SK-N-SH treated with all-trans-retinoic acid at 6 μM for 48 hours (cell line): Measurements from ENCODE around the gene RBM24.

Experiments used
- ATAC-seq: fragments of 200-7000 bp; cut with Tn5 transposase; 3 replicates; pipeline ENCODE4 v1.9.1; 2020; ENCODE audit warnings: mild to moderate bottlenecking, moderate library complexity
- BACH2 ChIP-seq: fragments of 250-450 bp; sonication (Bioruptor Pico); IDR thresholded peaks from 2 replicates; pipeline ENCODE4 v1.9.0; 2021; ENCODE audit warnings: mild to moderate bottlenecking, borderline replicate concordance
- ESRRG ChIP-seq: fragments of 250-450 bp; sonication (Bioruptor Pico); IDR thresholded peaks from 2 replicates; pipeline ENCODE4 v1.6.1; 2021; ENCODE audit warnings: mild to moderate bottlenecking
- GLIS3 ChIP-seq: fragments of 250-450 bp; sonication (Bioruptor Pico); IDR thresholded peaks from 2 replicates; pipeline ENCODE4 v1.5.0; 2020; ENCODE audit warnings: mild to moderate bottlenecking, moderate library complexity
- ISL1 ChIP-seq: fragments of 250-450 bp; sonication (Bioruptor Pico); IDR thresholded peaks from 2 replicates; pipeline ENCODE4 v2.1.2; 2022; ENCODE audit warnings: mild to moderate bottlenecking, moderate library complexity
- OSR1 ChIP-seq: fragments of 250-450 bp; sonication (Bioruptor Pico); IDR thresholded peaks from 2 replicates; pipeline ENCODE4 v1.8.0; 2022; ENCODE audit warnings: moderate library complexity, mild to moderate bottlenecking, inconsistent platforms
- PPARA ChIP-seq: fragments of 250-450 bp; sonication (Bioruptor Pico); IDR thresholded peaks from 2 replicates; pipeline ENCODE4 v1.5.0; 2020; ENCODE audit warnings: mild to moderate bottlenecking, borderline replicate concordance
- RARB ChIP-seq: fragments of 250-450 bp; sonication (Bioruptor Pico); IDR thresholded peaks from 2 replicates; pipeline ENCODE4 v1.8.0; 2021; ENCODE audit warnings: mild to moderate bottlenecking, moderate library complexity
- SNAI2 ChIP-seq: fragments of 250-450 bp; sonication (Bioruptor Pico); IDR thresholded peaks from 2 replicates; pipeline ENCODE4 v1.5.0; 2020; ENCODE audit warnings: mild to moderate bottlenecking, moderate library complexity
- TCF4 ChIP-seq: fragments of 250-450 bp; sonication (Bioruptor Pico); IDR thresholded peaks from 2 replicates; pipeline ENCODE4 v1.8.0; 2021; ENCODE audit warnings: mild to moderate bottlenecking, moderate library complexity, borderline replicate concordance
- TOX ChIP-seq: fragments of 250-450 bp; sonication (Bioruptor Pico); IDR thresholded peaks from 2 replicates; pipeline ENCODE4 v1.8.0; 2021; ENCODE audit warnings: mild to moderate bottlenecking, moderate library complexity, borderline replicate concordance
- ZFP3 ChIP-seq: fragments of 250-450 bp; sonication (Bioruptor Pico); IDR thresholded peaks from 2 replicates; pipeline ENCODE4 v1.5.0; 2020; ENCODE audit warnings: mild to moderate bottlenecking, moderate library complexity
- ZFP30 ChIP-seq: fragments of 450-650 bp; formaldehyde crosslinking; IDR thresholded peaks from 2 replicates; pipeline ENCODE4 v1.5.0; 2022; ENCODE audit warnings: mild to moderate bottlenecking, moderate library complexity
- ZNF565 ChIP-seq: fragments of 450-650 bp; formaldehyde crosslinking; conservative IDR thresholded peaks from 2 replicates; pipeline ENCODE4 v1.5.0; 2020; ENCODE audit warnings: low read depth, mild to moderate bottlenecking, moderate library complexity
- ZNF70 ChIP-seq: fragments of 450-650 bp; formaldehyde crosslinking; IDR thresholded peaks from 2 replicates; pipeline ENCODE4 v1.5.0; 2020; ENCODE audit warnings: mild to moderate bottlenecking, moderate library complexity
- ZNF8 ChIP-seq: fragments of 450-650 bp; formaldehyde crosslinking; IDR thresholded peaks from 2 replicates; pipeline ENCODE4 v1.5.0; 2020; ENCODE audit warnings: mild to moderate bottlenecking, moderate library complexity
- TF ChIP-seq, protein P1 (sequence below): fragments of 250-450 bp; sonication (Bioruptor Pico); IDR thresholded peaks from 2 replicates; pipeline ENCODE4 v1.5.1; 2021; ENCODE audit warnings: mild to moderate bottlenecking, moderate library complexity
- TF ChIP-seq, protein P2 (sequence below): fragments of 250-450 bp; sonication (Bioruptor Pico); IDR thresholded peaks from 2 replicates; pipeline ENCODE4 v1.8.0; 2021; ENCODE audit warnings: low read depth, mild to moderate bottlenecking, moderate library complexity, borderline replicate concordance
- TF ChIP-seq, protein P3 (sequence below): fragments of 250-450 bp; sonication (Bioruptor Pico); IDR thresholded peaks from 2 replicates; pipeline ENCODE4 v1.8.0; 2020; ENCODE audit warnings: mild to moderate bottlenecking, moderate library complexity, borderline replicate concordance
- TF ChIP-seq, protein P4 (sequence below): fragments of 250-450 bp; sonication (Bioruptor Pico); IDR thresholded peaks from 2 replicates; pipeline ENCODE4 v1.5.1; 2020; ENCODE audit warnings: low read depth, mild to moderate bottlenecking, moderate library complexity
- TF ChIP-seq, protein P5 (sequence below): fragments of 250-450 bp; sonication (Bioruptor Pico); IDR thresholded peaks from 2 replicates; pipeline ENCODE4 v1.5.0; 2020; ENCODE audit warnings: mild to moderate bottlenecking, moderate library complexity

The RBM24 gene

DNA sequence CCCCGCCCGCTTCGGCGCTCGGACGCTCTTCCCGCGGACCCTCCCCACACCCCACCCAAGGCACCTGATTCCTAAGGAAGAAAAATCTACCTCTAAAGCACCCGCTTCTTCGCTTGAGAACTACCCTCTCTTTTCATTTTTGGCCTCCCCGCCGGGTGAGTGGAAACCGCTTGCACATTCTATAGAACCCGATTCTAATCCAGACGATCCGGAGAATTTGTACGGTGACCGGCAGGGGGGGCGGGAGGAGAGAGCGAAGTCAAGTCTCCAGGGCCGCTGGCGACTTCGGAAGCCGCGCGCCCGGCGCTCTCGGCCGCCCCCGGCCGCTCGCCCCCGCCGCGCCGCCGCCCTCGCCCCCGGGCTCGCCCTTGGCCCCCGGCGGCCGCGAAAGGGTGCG is at the start of gene RBM24:
Gene RBM24, plus strand, starts transcription at position 262 of the 397 bp plus-strand sequence. CDS start 221 bp downstream, outside the sequence.
- no peak for TF ChIP-seq ZNF70 (CRISPR knock-in tag)
- TF ChIP-seq PPARA, result no peak
- TF ChIP-seq ZFP3 (CRISPR knock-in tag), result no peak
- TF ChIP-seq, protein P1, sequence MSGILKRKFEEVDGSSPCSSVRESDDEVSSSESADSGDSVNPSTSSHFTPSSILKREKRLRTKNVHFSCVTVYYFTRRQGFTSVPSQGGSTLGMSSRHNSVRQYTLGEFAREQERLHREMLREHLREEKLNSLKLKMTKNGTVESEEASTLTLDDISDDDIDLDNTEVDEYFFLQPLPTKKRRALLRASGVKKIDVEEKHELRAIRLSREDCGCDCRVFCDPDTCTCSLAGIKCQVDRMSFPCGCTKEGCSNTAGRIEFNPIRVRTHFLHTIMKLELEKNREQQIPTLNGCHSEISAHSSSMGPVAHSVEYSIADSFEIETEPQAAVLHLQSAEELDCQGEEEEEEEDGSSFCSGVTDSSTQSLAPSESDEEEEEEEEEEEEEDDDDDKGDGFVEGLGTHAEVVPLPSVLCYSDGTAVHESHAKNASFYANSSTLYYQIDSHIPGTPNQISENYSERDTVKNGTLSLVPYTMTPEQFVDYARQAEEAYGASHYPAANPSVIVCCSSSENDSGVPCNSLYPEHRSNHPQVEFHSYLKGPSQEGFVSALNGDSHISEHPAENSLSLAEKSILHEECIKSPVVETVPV (CRISPR knock-in tag), result no peak
- TF ChIP-seq, protein P2, sequence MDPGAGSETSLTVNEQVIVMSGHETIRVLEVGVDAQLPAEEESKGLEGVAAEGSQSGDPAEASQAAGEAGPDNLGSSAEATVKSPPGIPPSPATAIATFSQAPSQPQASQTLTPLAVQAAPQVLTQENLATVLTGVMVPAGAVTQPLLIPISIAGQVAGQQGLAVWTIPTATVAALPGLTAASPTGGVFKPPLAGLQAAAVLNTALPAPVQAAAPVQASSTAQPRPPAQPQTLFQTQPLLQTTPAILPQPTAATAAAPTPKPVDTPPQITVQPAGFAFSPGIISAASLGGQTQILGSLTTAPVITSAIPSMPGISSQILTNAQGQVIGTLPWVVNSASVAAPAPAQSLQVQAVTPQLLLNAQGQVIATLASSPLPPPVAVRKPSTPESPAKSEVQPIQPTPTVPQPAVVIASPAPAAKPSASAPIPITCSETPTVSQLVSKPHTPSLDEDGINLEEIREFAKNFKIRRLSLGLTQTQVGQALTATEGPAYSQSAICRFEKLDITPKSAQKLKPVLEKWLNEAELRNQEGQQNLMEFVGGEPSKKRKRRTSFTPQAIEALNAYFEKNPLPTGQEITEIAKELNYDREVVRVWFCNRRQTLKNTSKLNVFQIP, result no peak
- TF ChIP-seq GLIS3 (CRISPR knock-in tag), result no peak
- TF ChIP-seq, protein P3, sequence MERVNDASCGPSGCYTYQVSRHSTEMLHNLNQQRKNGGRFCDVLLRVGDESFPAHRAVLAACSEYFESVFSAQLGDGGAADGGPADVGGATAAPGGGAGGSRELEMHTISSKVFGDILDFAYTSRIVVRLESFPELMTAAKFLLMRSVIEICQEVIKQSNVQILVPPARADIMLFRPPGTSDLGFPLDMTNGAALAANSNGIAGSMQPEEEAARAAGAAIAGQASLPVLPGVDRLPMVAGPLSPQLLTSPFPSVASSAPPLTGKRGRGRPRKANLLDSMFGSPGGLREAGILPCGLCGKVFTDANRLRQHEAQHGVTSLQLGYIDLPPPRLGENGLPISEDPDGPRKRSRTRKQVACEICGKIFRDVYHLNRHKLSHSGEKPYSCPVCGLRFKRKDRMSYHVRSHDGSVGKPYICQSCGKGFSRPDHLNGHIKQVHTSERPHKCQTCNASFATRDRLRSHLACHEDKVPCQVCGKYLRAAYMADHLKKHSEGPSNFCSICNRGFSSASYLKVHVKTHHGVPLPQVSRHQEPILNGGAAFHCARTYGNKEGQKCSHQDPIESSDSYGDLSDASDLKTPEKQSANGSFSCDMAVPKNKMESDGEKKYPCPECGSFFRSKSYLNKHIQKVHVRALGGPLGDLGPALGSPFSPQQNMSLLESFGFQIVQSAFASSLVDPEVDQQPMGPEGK (CRISPR knock-in tag), result no peak
- TF ChIP-seq ZNF8 (CRISPR knock-in tag), result no peak
- no peak for TF ChIP-seq TCF4 (CRISPR knock-in tag)
- TF ChIP-seq, protein P4, sequence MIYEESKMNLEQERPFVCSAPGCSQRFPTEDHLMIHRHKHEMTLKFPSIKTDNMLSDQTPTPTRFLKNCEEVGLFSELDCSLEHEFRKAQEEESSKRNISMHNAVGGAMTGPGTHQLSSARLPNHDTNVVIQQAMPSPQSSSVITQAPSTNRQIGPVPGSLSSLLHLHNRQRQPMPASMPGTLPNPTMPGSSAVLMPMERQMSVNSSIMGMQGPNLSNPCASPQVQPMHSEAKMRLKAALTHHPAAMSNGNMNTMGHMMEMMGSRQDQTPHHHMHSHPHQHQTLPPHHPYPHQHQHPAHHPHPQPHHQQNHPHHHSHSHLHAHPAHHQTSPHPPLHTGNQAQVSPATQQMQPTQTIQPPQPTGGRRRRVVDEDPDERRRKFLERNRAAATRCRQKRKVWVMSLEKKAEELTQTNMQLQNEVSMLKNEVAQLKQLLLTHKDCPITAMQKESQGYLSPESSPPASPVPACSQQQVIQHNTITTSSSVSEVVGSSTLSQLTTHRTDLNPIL (CRISPR knock-in tag), result no peak
- TF ChIP-seq OSR1 (CRISPR knock-in tag), result no peak
- no peak for TF ChIP-seq ZFP30 (CRISPR knock-in tag)
- TF ChIP-seq, all 23 proteins: peak for 0
- peak; percentile 73 for ATAC-seq

DNA sequence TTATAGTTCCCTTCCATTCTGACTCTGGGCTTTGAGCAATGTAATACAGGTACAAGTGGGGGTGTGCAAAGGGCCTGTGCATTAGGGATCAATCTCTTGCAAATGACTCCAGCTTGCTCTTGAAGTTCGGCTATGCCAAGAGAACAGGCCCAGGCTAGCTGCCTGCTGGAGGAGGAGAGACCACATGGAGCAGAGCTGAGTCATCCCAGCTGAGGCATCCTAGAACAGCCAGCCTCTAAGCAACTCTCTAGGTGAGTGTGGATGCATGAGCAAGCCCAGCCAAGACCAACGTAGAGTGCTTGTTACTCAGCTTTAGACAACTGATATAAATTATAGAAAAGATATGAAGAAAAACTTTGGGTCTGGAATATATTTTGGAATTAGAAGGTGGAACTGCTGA is 47.6 kb upstream of the RBM24 start:
- TF ChIP-seq TCF4 (CRISPR knock-in tag), result no peak
- TF ChIP-seq ZNF70 (CRISPR knock-in tag), result no peak
- TF ChIP-seq PPARA, result no peak
- no peak for TF ChIP-seq SNAI2 (CRISPR knock-in tag)
- TF ChIP-seq ESRRG (CRISPR knock-in tag), result no peak
- TF ChIP-seq BACH2 (CRISPR knock-in tag), result no peak
- no peak for ATAC-seq

DNA sequence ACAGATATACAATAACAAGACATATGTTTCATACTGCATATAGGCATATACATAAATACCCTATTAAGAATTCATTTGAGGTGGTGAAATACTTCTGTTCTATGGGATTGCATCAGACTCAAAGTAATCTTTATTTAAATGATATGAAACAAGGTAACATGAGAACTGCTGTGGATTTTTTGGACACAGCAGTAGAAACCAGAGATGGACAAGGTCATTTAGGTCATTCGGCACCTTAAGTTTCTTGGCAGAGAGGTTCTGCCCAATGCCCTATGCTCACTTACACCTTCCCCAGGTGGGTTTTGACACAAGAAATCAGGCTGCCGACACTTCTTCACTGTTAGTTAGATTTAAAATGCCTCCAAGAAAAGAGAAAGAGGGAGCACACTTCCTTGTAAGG is 43.9 kb upstream of the RBM24 start:
- ATAC-seq, result no peak
- TF ChIP-seq OSR1 (CRISPR knock-in tag) (no peak), TOX (CRISPR knock-in tag) (no peak), ESRRG (CRISPR knock-in tag) (no peak), SNAI2 (CRISPR knock-in tag) (no peak), ZFP30 (CRISPR knock-in tag) (no peak), ZNF70 (CRISPR knock-in tag) (no peak), GLIS3 (CRISPR knock-in tag) (no peak), PPARA (no peak), ZNF565 (CRISPR knock-in tag) (no peak), RARB (CRISPR knock-in tag) (no peak), ZNF8 (CRISPR knock-in tag) (no peak), ISL1 (CRISPR knock-in tag) (no peak)
- TF ChIP-seq, protein P2, result no peak
- TF ChIP-seq, protein P3 (CRISPR knock-in tag), result no peak
- TF ChIP-seq, protein P5, sequence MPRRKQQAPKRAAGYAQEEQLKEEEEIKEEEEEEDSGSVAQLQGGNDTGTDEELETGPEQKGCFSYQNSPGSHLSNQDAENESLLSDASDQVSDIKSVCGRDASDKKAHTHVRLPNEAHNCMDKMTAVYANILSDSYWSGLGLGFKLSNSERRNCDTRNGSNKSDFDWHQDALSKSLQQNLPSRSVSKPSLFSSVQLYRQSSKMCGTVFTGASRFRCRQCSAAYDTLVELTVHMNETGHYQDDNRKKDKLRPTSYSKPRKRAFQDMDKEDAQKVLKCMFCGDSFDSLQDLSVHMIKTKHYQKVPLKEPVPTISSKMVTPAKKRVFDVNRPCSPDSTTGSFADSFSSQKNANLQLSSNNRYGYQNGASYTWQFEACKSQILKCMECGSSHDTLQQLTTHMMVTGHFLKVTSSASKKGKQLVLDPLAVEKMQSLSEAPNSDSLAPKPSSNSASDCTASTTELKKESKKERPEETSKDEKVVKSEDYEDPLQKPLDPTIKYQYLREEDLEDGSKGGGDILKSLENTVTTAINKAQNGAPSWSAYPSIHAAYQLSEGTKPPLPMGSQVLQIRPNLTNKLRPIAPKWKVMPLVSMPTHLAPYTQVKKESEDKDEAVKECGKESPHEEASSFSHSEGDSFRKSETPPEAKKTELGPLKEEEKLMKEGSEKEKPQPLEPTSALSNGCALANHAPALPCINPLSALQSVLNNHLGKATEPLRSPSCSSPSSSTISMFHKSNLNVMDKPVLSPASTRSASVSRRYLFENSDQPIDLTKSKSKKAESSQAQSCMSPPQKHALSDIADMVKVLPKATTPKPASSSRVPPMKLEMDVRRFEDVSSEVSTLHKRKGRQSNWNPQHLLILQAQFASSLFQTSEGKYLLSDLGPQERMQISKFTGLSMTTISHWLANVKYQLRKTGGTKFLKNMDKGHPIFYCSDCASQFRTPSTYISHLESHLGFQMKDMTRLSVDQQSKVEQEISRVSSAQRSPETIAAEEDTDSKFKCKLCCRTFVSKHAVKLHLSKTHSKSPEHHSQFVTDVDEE (CRISPR knock-in tag), result no peak
- TF ChIP-seq, protein P1 (CRISPR knock-in tag), result no peak
- TF ChIP-seq, protein P4 (CRISPR knock-in tag), result no peak
